Neural progenitor cell (in vitro differentiated cells): ENCODE measurements around the gene BRAT1. TPM values are rescaled to one million over a fixed set of nuclear protein-coding genes. Genes with fewer than 3 reads are reported as not detected.
A peak's percentile ranks its signal among the peaks of the same experiment; 100 is the strongest.

Source experiments
- DNase-seq: peaks from one replicate; pipeline ENCODE4 v3.0.0-alpha.2; 2016; ENCODE audit warnings: low spot score
- H2AFZ ChIP-seq: fragments of 200-600 bp; sonication (generic); replicated peaks from 2 replicates; pipeline ENCODE4 v1.6.1; 2016; ENCODE audit warnings: antibody characterized with exemption
- H3F3A ChIP-seq: fragments of 200-600 bp; sonication (generic); 2 replicates; pipeline ENCODE4 v1.6.1; 2016; ENCODE audit warnings: antibody characterized with exemption, low read depth
- H3K27ac ChIP-seq: fragments of 200-600 bp; sonication (generic); 2 replicates; pipeline ENCODE4 v1.5.1; 2016; ENCODE audit warnings: mild to moderate bottlenecking
- H3K27me3 ChIP-seq: fragments of 200-600 bp; sonication (generic); 2 replicates; pipeline ENCODE4 v1.6.1; 2016; ENCODE audit warnings: mild to moderate bottlenecking, moderate library complexity
- H3K36me3 ChIP-seq: fragments of 200-600 bp; sonication (generic); 2 replicates; pipeline ENCODE4 v1.5.1; 2016
- H3K4me1 ChIP-seq: fragments of 200-600 bp; sonication (generic); 2 replicates; pipeline ENCODE4 v1.6.1; 2016; ENCODE audit warnings: mixed run types
- H3K4me2 ChIP-seq: fragments of 200-600 bp; sonication (generic); 2 replicates; pipeline ENCODE4 v1.6.1; 2016
- H3K4me3 ChIP-seq: fragments of 200-600 bp; sonication (generic); 2 replicates; pipeline ENCODE4 v1.5.1; 2016
- H3K79me2 ChIP-seq: fragments of 200-600 bp; sonication (generic); 2 replicates; pipeline ENCODE4 v1.6.1; 2016; ENCODE audit warnings: low read depth
- H3K9ac ChIP-seq: fragments of 200-600 bp; sonication (generic); 2 replicates; pipeline ENCODE4 v1.6.1; 2016
- H3K9me3 ChIP-seq: fragments of 200-600 bp; sonication (generic); 2 replicates; pipeline ENCODE4 v1.5.1; 2016; ENCODE audit warnings: low read depth
- H4K20me1 ChIP-seq: fragments of 200-600 bp; sonication (generic); 2 replicates; pipeline ENCODE4 v1.6.1; 2016; ENCODE audit warnings: low read depth
- H3K27ac Mint-ChIP-seq: 3 replicates; pipeline ENCODE4 v1.8.0; 2021; ENCODE audit warnings: mixed read lengths
- H3K27me3 Mint-ChIP-seq: 2 replicates; pipeline ENCODE4 v1.8.0; 2022; ENCODE audit warnings: low read depth, mild to moderate bottlenecking, inconsistent platforms, moderate library complexity, mixed read lengths; ENCODE audit not compliant: insufficient read depth
- H3K36me3 Mint-ChIP-seq: 3 replicates; pipeline ENCODE4 v1.8.0; 2021; ENCODE audit warnings: mixed read lengths
- H3K4me1 Mint-ChIP-seq: 3 replicates; pipeline ENCODE4 v1.8.0; 2021; ENCODE audit warnings: mixed read lengths
- H3K4me3 Mint-ChIP-seq: 3 replicates; pipeline ENCODE4 v1.8.0; 2021; ENCODE audit warnings: mild to moderate bottlenecking, moderate library complexity, mixed read lengths
- H3K9me3 Mint-ChIP-seq: 3 replicates; pipeline ENCODE4 v1.8.0; 2020; ENCODE audit warnings: mixed read lengths
- EZH2 ChIP-seq: fragments of 200-600 bp; sonication (generic); IDR thresholded peaks from 2 replicates; pipeline ENCODE4 v1.6.1; 2017; ENCODE audit warnings: antibody characterized with exemption, mild to moderate bottlenecking, moderate library complexity
- EZH2phosphoT487 ChIP-seq: fragments of 200-600 bp; sonication (generic); IDR thresholded peaks from 2 replicates; pipeline ENCODE4 v1.6.1; 2017; ENCODE audit warnings: antibody characterized with exemption
- total RNA-seq: library from RNA; depleted of rRNA; stranded (reverse); fragments of >200 nt; gene quantifications from 2 replicates; pipeline ENCODE4 v1.2.3, GENCODE V29; 2015; ENCODE audit warnings: low replicate concordance
- TF ChIP-seq, protein P1 (sequence below): fragments of 200-600 bp; sonication (generic); IDR thresholded peaks from 2 replicates; pipeline ENCODE4 v1.5.1; 2017; ENCODE audit warnings: antibody characterized with exemption, mild to moderate bottlenecking

The BRAT1 gene
- 9.3 and 52.2 TPM in 2 replicates for total RNA-seq

- peak; percentile 99 for DNase-seq
- Histone ChIP-seq H3K4me1 (peaks cover 9% of the 10 kb centered on the region), H3K9ac (peak within 1 kb of the TSS; percentile 97), H3F3A (peaks cover 43% of the 10 kb centered on the region), H2AFZ (peak within 1 kb of the TSS; percentile 100), H3K27me3 (no peaks in the 10 kb centered on the region), H3K4me3 (peak within 1 kb of the TSS; percentile 93), H3K79me2 (peaks cover 48% of the 10 kb centered on the region), H4K20me1 (peaks cover 19% of the 10 kb centered on the region), H3K27ac (peak within 1 kb of the TSS; percentile 100), H3K9me3 (no peaks in the 10 kb centered on the region), H3K36me3 (no peaks in the 10 kb centered on the region), H3K4me2 (peak within 1 kb of the TSS; percentile 94)
- Mint-ChIP-seq H3K27me3 (peaks cover 8% of the 10 kb centered on the region), H3K27ac (peak within 1 kb of the TSS; percentile 97), H3K4me3 (peak within 1 kb of the TSS; percentile 91), H3K36me3 (peaks cover 14% of the 10 kb centered on the region), H3K9me3 (no peaks in the 10 kb centered on the region), H3K4me1 (peaks cover 29% of the 10 kb centered on the region)
- TF ChIP-seq EZH2, result no peak
- TF ChIP-seq, protein P1, sequence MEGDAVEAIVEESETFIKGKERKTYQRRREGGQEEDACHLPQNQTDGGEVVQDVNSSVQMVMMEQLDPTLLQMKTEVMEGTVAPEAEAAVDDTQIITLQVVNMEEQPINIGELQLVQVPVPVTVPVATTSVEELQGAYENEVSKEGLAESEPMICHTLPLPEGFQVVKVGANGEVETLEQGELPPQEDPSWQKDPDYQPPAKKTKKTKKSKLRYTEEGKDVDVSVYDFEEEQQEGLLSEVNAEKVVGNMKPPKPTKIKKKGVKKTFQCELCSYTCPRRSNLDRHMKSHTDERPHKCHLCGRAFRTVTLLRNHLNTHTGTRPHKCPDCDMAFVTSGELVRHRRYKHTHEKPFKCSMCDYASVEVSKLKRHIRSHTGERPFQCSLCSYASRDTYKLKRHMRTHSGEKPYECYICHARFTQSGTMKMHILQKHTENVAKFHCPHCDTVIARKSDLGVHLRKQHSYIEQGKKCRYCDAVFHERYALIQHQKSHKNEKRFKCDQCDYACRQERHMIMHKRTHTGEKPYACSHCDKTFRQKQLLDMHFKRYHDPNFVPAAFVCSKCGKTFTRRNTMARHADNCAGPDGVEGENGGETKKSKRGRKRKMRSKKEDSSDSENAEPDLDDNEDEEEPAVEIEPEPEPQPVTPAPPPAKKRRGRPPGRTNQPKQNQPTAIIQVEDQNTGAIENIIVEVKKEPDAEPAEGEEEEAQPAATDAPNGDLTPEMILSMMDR, result peak; percentile 58
- no peak for TF ChIP-seq EZH2phosphoT487
Measured at GRCh38 chr7:2555121-2556052, at the start of gene BRAT1. Gene BRAT1, minus strand, starts transcription at chr7:2555524. Its CDS starts 1,093 bp downstream, at chr7:2554431.

DNA sequence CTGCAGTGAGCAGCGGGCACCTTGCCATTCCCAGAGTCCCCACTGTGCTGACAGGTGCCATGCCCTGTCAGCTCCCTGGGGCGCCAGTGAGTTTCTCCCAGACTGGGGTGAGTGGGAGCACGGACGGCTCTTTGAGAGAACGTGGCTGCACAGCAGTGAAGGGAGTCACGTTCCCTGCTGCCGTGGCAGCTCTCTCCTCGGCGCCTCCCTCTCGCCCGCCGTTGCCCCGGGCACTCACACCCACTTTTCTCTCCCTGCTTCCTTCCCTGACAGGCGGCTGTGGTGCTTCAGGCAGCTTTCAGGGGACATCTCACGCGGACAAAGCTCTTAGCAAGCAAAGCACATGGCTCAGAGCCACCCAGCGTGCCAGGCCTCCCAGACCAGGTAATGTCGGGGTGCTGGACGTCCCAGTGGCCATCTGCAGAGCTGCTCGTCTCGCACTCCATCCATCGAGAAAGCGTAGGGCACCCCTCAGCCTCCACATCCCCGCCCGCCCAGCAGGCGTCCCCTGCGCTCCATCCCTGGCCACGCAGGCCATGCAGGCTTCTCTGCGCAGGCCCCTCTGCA, 49.4 kb upstream of the BRAT1 start:
- peaks cover 32% of the 10 kb centered on the region for H3K4me1 ChIP-seq
- H3K27me3 Mint-ChIP-seq, result peaks cover 3% of the 10 kb centered on the region
- no peak overlapping the region for H3K4me3 ChIP-seq
- no peak overlapping the region for H3K27ac ChIP-seq
- peaks cover 6% of the 10 kb centered on the region for H3K36me3 Mint-ChIP-seq
- H3K36me3 ChIP-seq, result no peaks in the 10 kb centered on the region
- TF ChIP-seq, protein P1, result no peak
- no peak for TF ChIP-seq EZH2
- TF ChIP-seq EZH2phosphoT487, result no peak
- H3K9me3 ChIP-seq, result no peaks in the 10 kb centered on the region
- no peak for DNase-seq
- H3K4me1 Mint-ChIP-seq, result peaks cover 23% of the 10 kb centered on the region
- no peak overlapping the region for H3K27ac Mint-ChIP-seq
- peaks cover 19% of the 10 kb centered on the region for H3F3A ChIP-seq
- H3K4me3 Mint-ChIP-seq, result no peak overlapping the region
- no peaks in the 10 kb centered on the region for H3K27me3 ChIP-seq
- H3K79me2 ChIP-seq, result no peaks in the 10 kb centered on the region
- no peaks in the 10 kb centered on the region for H4K20me1 ChIP-seq
- H2AFZ ChIP-seq, result no peak overlapping the region
- H3K4me2 ChIP-seq, result no peak overlapping the region
- no peaks in the 10 kb centered on the region for H3K9me3 Mint-ChIP-seq
- no peak overlapping the region for H3K9ac ChIP-seq

DNA sequence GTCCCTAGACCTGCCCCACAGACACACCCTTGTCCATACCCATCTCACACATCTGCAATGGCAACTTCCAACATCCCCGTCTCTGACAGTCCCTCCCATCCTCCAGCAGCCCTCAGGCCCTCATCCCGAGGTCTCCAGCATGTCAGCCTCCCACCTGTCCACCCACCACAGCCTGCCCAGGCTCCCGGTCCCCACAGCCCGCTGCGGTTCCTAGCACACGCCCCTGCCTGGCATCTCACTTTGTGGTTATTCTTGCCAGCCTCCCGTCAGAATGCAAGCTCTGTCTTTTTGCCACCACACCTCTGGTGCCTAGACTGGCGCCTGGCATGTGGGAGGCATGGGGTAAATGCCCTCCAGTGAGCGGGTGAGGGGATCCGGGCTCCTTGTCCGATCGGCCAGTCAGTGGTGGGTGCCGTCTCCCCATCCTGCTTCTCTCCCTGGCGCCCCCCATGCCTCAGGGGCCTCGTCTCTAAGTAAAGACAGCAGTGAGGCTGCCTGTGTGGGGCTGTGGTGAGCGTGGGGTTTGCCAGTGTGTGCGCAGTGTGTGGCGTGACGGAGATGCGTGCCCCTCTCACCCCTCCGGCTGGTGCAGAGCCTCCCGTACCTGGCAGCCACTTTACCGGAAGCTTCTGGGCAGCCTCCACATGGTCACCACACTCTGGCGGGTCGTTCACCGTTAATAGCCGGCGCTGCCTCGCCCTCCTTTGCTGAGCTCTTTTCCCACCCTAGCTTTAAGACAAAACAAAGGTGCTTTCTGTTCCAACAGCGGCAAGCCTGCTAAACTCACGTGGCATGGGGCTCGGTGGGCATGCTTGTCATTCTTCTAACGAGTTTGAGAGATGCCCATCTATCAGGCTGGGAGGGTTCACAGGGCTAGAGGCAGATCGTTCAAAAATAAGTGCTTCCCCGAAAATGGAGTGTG, 48.0 kb upstream of the BRAT1 start:
- H3K4me1 Mint-ChIP-seq, result peaks cover 12% of the 10 kb centered on the region
- no peaks in the 10 kb centered on the region for H3K9me3 Mint-ChIP-seq
- no peak overlapping the region for H2AFZ ChIP-seq
- no peaks in the 10 kb centered on the region for H3K9me3 ChIP-seq
- peak overlapping the region; percentile 21 for H3K27ac Mint-ChIP-seq
- H4K20me1 ChIP-seq, result no peaks in the 10 kb centered on the region
- H3K79me2 ChIP-seq, result no peaks in the 10 kb centered on the region
- no peak for DNase-seq
- H3K27me3 Mint-ChIP-seq, result peaks cover 3% of the 10 kb centered on the region
- H3K4me3 ChIP-seq, result no peak overlapping the region
- H3K9ac ChIP-seq, result no peak overlapping the region
- H3K27me3 ChIP-seq, result no peaks in the 10 kb centered on the region
- peaks cover 19% of the 10 kb centered on the region for H3F3A ChIP-seq
- no peak overlapping the region for H3K27ac ChIP-seq
- TF ChIP-seq, protein P1, result no peak
- TF ChIP-seq EZH2 (no peak), EZH2phosphoT487 (no peak)
- H3K4me2 ChIP-seq, result no peak overlapping the region
- H3K4me1 ChIP-seq, result peaks cover 27% of the 10 kb centered on the region
- H3K4me3 Mint-ChIP-seq, result no peak overlapping the region
- peaks cover 11% of the 10 kb centered on the region for H3K36me3 Mint-ChIP-seq
- H3K36me3 ChIP-seq, result no peaks in the 10 kb centered on the region
